HepG2 (cell line): ENCODE measurements around the gene ROM1. TPM values are rescaled to one million over a fixed set of nuclear protein-coding genes. Genes with fewer than 3 reads are reported as not detected.
A peak's percentile ranks its signal among the peaks of the same experiment; 100 is the strongest.

ENCODE experiments used
- BCLAF1 ChIP-seq: fragments of 450-650 bp; IDR thresholded peaks from 2 replicates; pipeline ENCODE4 v1.6.1; 2017; ENCODE audit warnings: mild to moderate bottlenecking
- BRF2 ChIP-seq: sonication (generic); formaldehyde crosslinking; IDR thresholded peaks from 2 replicates; pipeline ENCODE4 v1.8.1; 2022; ENCODE audit warnings: mild to moderate bottlenecking, missing genetic modification reagents
- CEBPG ChIP-seq: IDR thresholded peaks from 2 replicates; pipeline ENCODE4 v1.6.1; 2016
- CENPT ChIP-seq: sonication (generic); formaldehyde crosslinking; IDR thresholded peaks from 2 replicates; pipeline ENCODE4 v1.8.0; 2022; ENCODE audit warnings: low read depth, mild to moderate bottlenecking, moderate library complexity, missing genetic modification reagents
- E2F1 ChIP-seq: sonication (generic); formaldehyde crosslinking; IDR thresholded peaks from 2 replicates; pipeline ENCODE4 v1.5.0; 2020; ENCODE audit warnings: missing genetic modification reagents
- FLYWCH1 ChIP-seq: sonication (generic); formaldehyde crosslinking; IDR thresholded peaks from 2 replicates; pipeline ENCODE4 v1.8.1; 2023; ENCODE audit warnings: mild to moderate bottlenecking, missing genetic modification reagents
- MXI1 ChIP-seq: IDR thresholded peaks from 3 replicates; pipeline ENCODE4 v1.6.1; 2012; ENCODE audit warnings: low read depth, low read length, inconsistent platforms, borderline replicate concordance
- NFYC ChIP-seq: IDR thresholded peaks from 2 replicates; pipeline ENCODE4 v1.6.1; 2016; ENCODE audit warnings: missing genetic modification reagents, missing compliant biosample characterization
- PAWR ChIP-seq: sonication (generic); formaldehyde crosslinking; IDR thresholded peaks from 2 replicates; pipeline ENCODE4 v1.4.0; 2020; ENCODE audit warnings: missing genetic modification reagents, mild to moderate bottlenecking, borderline replicate concordance
- RBM39 ChIP-seq: fragments of 200-400 bp; formaldehyde crosslinking; IDR thresholded peaks from one replicate; pipeline ENCODE4 v1.6.1; 2018; ENCODE audit warnings: antibody characterized with exemption, mild to moderate bottlenecking, low read depth, low read length; ENCODE audit not compliant: poor library complexity, severe bottlenecking
- RORA ChIP-seq: sonication (generic); formaldehyde crosslinking; IDR thresholded peaks from 2 replicates; pipeline ENCODE4 v1.5.0; 2020; ENCODE audit warnings: mild to moderate bottlenecking, missing genetic modification reagents, moderate library complexity
- YEATS2 ChIP-seq: sonication (generic); formaldehyde crosslinking; IDR thresholded peaks from 2 replicates; pipeline ENCODE4 v1.4.0; 2020; ENCODE audit warnings: missing genetic modification reagents, borderline replicate concordance
- ZNF224 ChIP-seq: sonication (generic); formaldehyde crosslinking; IDR thresholded peaks from 2 replicates; pipeline ENCODE4 v1.5.0; 2020; ENCODE audit warnings: mild to moderate bottlenecking, missing genetic modification reagents
- ZNF230 ChIP-seq: sonication (generic); formaldehyde crosslinking; IDR thresholded peaks from 2 replicates; pipeline ENCODE4 v1.4.0; 2020; ENCODE audit warnings: mild to moderate bottlenecking, missing genetic modification reagents
- ZNF34 ChIP-seq: sonication (generic); formaldehyde crosslinking; IDR thresholded peaks from 2 replicates; pipeline ENCODE4 v1.4.0; 2020; ENCODE audit warnings: mild to moderate bottlenecking, missing genetic modification reagents, borderline replicate concordance
- ZNF44 ChIP-seq: sonication (generic); formaldehyde crosslinking; IDR thresholded peaks from 2 replicates; pipeline ENCODE4 v1.5.1; 2020; ENCODE audit warnings: mild to moderate bottlenecking, missing genetic modification reagents
- ZNF451 ChIP-seq: sonication (generic); formaldehyde crosslinking; IDR thresholded peaks from 2 replicates; pipeline ENCODE4 v1.5.0; 2020; ENCODE audit warnings: mild to moderate bottlenecking, missing genetic modification reagents
- ZNF574 ChIP-seq: sonication (generic); formaldehyde crosslinking; IDR thresholded peaks from 2 replicates; pipeline ENCODE4 v1.4.0; 2020; ENCODE audit warnings: missing genetic modification reagents
- ZNF614 ChIP-seq: IDR thresholded peaks from 2 replicates; pipeline ENCODE4 v1.6.1; 2018; ENCODE audit warnings: missing biosample characterization, missing genetic modification reagents, inconsistent platforms, borderline replicate concordance
- ZNF678 ChIP-seq: sonication (generic); formaldehyde crosslinking; IDR thresholded peaks from 2 replicates; pipeline ENCODE4 v1.4.0; 2020; ENCODE audit warnings: mild to moderate bottlenecking, missing genetic modification reagents
- ZNF749 ChIP-seq: sonication (generic); formaldehyde crosslinking; IDR thresholded peaks from 2 replicates; pipeline ENCODE4 v1.8.0; 2022; ENCODE audit warnings: mild to moderate bottlenecking, missing genetic modification reagents, moderate library complexity, borderline replicate concordance
- ZSCAN31 ChIP-seq: sonication (generic); formaldehyde crosslinking; IDR thresholded peaks from 2 replicates; pipeline ENCODE4 v1.5.0; 2020; ENCODE audit warnings: low read depth, mild to moderate bottlenecking, missing genetic modification reagents
- polyA plus RNA-seq, 8 experiments: library from polyadenylated mRNA; depleted of rRNA in 3 of 8; stranded (reverse) in 7 of 8; unstranded in 1 of 8; fragments of >200 nt; fragmentation: Illumina TruSeq in 4 of 8; extraction: Trizol in 4 of 8; gene quantifications; 2 replicates each; pipeline versions ENCODE4 v1.2.1 to v1.2.3, GENCODE V29; 2011 to 2016; ENCODE audit warnings: low read depth in 4 of 8, missing spikeins in 1 of 8, mixed read lengths in 1 of 8; ENCODE audit not compliant: insufficient read depth in 1 of 8
- total RNA-seq, 5 experiments: library from RNA; depleted of rRNA; stranded (reverse); fragments of >200 nt; fragmentation: Illumina TruSeq; extraction: Trizol; gene quantifications; 2 replicates each; pipeline ENCODE4 v1.2.3, GENCODE V29; 2016; ENCODE audit warnings: low read depth in 1 of 5

ROM1 gene
- total and polyA plus RNA-seq, 2 of the 13 experiments (the other 11 are each of a cell fraction or from before 2014, with no cell fraction given), result 1.2 to 2.4 TPM

- TF ChIP-seq ZNF574, result peak; percentile 82
- TF ChIP-seq CENPT (CRISPR knock-in tag), result no peak
- no peak for TF ChIP-seq ZNF678 (CRISPR knock-in tag)
- no peak for TF ChIP-seq FLYWCH1 (CRISPR knock-in tag)
- TF ChIP-seq E2F1, result no peak
- TF ChIP-seq BRF2 (CRISPR knock-in tag), result no peak
- peak; percentile 94; the same call in 1 of the 2 replicates for TF ChIP-seq YEATS2 (CRISPR knock-in tag)
- no peak for TF ChIP-seq ZNF230 (CRISPR knock-in tag)
- TF ChIP-seq ZNF44, result no peak
- TF ChIP-seq MXI1, result 0 out of 3 replicates have a peak, but pooled peaks have one; percentile 53
- TF ChIP-seq NFYC (CRISPR knock-in tag), result peak; percentile 90
- TF ChIP-seq ZNF749, result no peak
- TF ChIP-seq BCLAF1, result no peak
- TF ChIP-seq RORA, result no peak
- no peak for TF ChIP-seq ZSCAN31 (CRISPR knock-in tag)
- peak; percentile 54 for TF ChIP-seq CEBPG
- TF ChIP-seq ZNF224 (CRISPR knock-in tag), result no peak
- TF ChIP-seq ZNF34 (CRISPR knock-in tag), result no peak
- no peak for TF ChIP-seq ZNF614 (CRISPR knock-in tag)
- no peak for TF ChIP-seq RBM39
- no peak for TF ChIP-seq PAWR
- no peak for TF ChIP-seq ZNF451
Measured at GRCh38 chr11:62599069-62599696, 13.9 kb upstream of the ROM1 start (continued).
